OCI-LY1 (cell line): ENCODE measurements around the gene DPP6.

Experiments
- H2AFZ ChIP-seq: fragments of 200-600 bp; sonication (generic), shearing (Covaris generic); 2 replicates; pipeline ENCODE4 v1.6.0; 2014; ENCODE audit warnings: antibody characterized with exemption, mild to moderate bottlenecking, low read length
- H3F3A ChIP-seq: fragments of 200-600 bp; sonication (generic), shearing (Covaris generic); 2 replicates; pipeline ENCODE4 v1.6.0; 2014; ENCODE audit warnings: mild to moderate bottlenecking, antibody characterized with exemption, low read length, moderate library complexity; ENCODE audit not compliant: insufficient read depth
- H3K27ac ChIP-seq: fragments of 200-600 bp; sonication (generic); 2 replicates; pipeline ENCODE4 v1.5.1; 2014; ENCODE audit warnings: low read length, mixed run types, mild to moderate bottlenecking, low read depth; ENCODE audit not compliant: poor library complexity, severe bottlenecking
- H3K27me3 ChIP-seq: fragments of 200-600 bp; sonication (generic); 2 replicates; pipeline ENCODE4 v1.6.0; 2014; ENCODE audit warnings: antibody characterized with exemption, mild to moderate bottlenecking, low read length, moderate library complexity; ENCODE audit not compliant: insufficient read depth
- H3K36me3 ChIP-seq: fragments of 200-600 bp; sonication (generic); 2 replicates; pipeline ENCODE4 v1.6.1; 2014; ENCODE audit warnings: mild to moderate bottlenecking, antibody characterized with exemption, low read length, moderate library complexity, mixed read lengths; ENCODE audit not compliant: insufficient read depth
- H3K4me1 ChIP-seq: fragments of 200-600 bp; sonication (generic); 2 replicates; pipeline ENCODE4 v1.5.1; 2014; ENCODE audit warnings: mild to moderate bottlenecking, low read length, moderate library complexity; ENCODE audit not compliant: insufficient read depth, severe bottlenecking
- H3K4me2 ChIP-seq: fragments of 200-600 bp; sonication (generic), shearing (Covaris generic); 2 replicates; pipeline ENCODE4 v1.6.1; 2014; ENCODE audit warnings: low read length
- H3K4me3 ChIP-seq: fragments of 200-600 bp; sonication (generic); 2 replicates; pipeline ENCODE4 v1.5.1; 2014; ENCODE audit warnings: low read length, low read depth, mild to moderate bottlenecking, mixed read lengths; ENCODE audit not compliant: poor library complexity, severe bottlenecking
- H3K79me2 ChIP-seq: fragments of 200-600 bp; shearing (Covaris generic); 2 replicates; pipeline ENCODE4 v1.6.1; 2016; ENCODE audit warnings: mixed run types, low read length, mixed read lengths; ENCODE audit not compliant: insufficient read depth
- H3K9ac ChIP-seq: fragments of 200-600 bp; sonication (generic), shearing (Covaris generic); 2 replicates; pipeline ENCODE4 v1.6.1; 2014; ENCODE audit warnings: mild to moderate bottlenecking, low read length, mixed read lengths
- H3K9me2 ChIP-seq: fragments of 200-600 bp; sonication (generic), shearing (Covaris generic); 2 replicates; pipeline ENCODE4 v1.6.1; 2014; ENCODE audit warnings: low read depth, mild to moderate bottlenecking, low read length, mixed read lengths
- H3K9me3 ChIP-seq: fragments of 200-600 bp; shearing (Covaris generic); 2 replicates; pipeline ENCODE4 v1.6.1; 2014; ENCODE audit warnings: low read length, mixed read lengths
- H4K20me1 ChIP-seq: fragments of 200-600 bp; sonication (generic), shearing (Covaris generic); 2 replicates; pipeline ENCODE4 v1.6.0; 2016; ENCODE audit warnings: mild to moderate bottlenecking, low read length; ENCODE audit not compliant: insufficient read depth
- EZH2 ChIP-seq: fragments of 200-600 bp; sonication (generic), shearing (Covaris generic); IDR thresholded peaks from 2 replicates; pipeline ENCODE4 v1.8.0; 2017; ENCODE audit warnings: borderline replicate concordance, mixed run types, mild to moderate bottlenecking, antibody characterized with exemption, low read length, moderate library complexity, mixed read lengths
- TF ChIP-seq, protein P1 (sequence below): fragments of 200-600 bp; sonication (generic), shearing (Covaris generic); IDR thresholded peaks from 2 replicates; pipeline ENCODE4 v1.5.1; 2017; ENCODE audit warnings: mild to moderate bottlenecking, antibody characterized with exemption, low read length, moderate library complexity, mixed read lengths

DPP6 gene

DNA sequence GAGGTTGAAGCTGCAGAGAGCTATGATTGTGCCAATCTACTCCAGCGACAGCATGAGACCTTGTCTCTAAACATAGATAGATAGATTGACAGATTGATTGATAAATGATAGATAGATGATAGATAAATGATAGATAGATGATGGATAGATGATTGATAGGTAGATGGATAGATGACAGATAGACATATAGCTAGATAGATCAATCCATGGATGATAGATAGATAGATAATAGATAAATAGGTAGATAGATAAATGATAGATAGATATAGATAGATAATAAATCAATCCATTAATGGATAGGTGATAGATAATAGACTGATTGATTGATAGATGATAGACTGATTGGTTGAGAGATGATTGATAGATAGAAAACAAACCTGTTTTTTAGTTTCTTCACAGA lies 601.1 kb downstream of the DPP6 start:
- no peak overlapping the region for H2AFZ ChIP-seq
- H3K4me3 ChIP-seq, result no peak overlapping the region

DNA sequence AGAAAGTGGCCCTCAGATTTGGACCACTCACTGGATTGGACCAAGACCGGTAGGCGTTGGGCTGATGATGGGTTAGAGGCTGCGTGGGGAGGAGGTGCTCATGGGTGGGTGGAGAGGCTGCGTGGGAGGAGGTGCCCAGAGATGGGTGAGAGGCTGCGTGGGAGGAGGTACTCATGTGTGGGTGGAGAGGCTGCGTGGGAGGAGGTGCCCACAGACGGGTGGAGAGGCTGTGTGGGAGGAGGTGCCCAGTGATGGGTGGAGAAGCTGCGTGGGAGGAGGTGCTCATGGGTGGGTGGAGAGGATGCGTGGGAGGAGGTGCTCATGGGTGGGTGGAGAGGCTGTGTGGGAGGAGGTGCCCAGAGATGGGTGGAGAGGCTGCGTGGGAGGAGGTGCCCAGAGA lies 604.4 kb downstream of the DPP6 start:
- H3K9ac ChIP-seq, result no peak overlapping the region
- H3K4me3 ChIP-seq, result no peak overlapping the region
- no peaks in the 10 kb centered on the region for H3K36me3 ChIP-seq
- H3K9me3 ChIP-seq, result no peaks in the 10 kb centered on the region; the same call in 1 of the 2 replicates
- H3K4me1 ChIP-seq, result no peaks in the 10 kb centered on the region
- no peak overlapping the region for H3K4me2 ChIP-seq
- no peaks in the 10 kb centered on the region for H3K79me2 ChIP-seq
- H3K9me2 ChIP-seq, result no peaks in the 10 kb centered on the region
- TF ChIP-seq, protein P1, sequence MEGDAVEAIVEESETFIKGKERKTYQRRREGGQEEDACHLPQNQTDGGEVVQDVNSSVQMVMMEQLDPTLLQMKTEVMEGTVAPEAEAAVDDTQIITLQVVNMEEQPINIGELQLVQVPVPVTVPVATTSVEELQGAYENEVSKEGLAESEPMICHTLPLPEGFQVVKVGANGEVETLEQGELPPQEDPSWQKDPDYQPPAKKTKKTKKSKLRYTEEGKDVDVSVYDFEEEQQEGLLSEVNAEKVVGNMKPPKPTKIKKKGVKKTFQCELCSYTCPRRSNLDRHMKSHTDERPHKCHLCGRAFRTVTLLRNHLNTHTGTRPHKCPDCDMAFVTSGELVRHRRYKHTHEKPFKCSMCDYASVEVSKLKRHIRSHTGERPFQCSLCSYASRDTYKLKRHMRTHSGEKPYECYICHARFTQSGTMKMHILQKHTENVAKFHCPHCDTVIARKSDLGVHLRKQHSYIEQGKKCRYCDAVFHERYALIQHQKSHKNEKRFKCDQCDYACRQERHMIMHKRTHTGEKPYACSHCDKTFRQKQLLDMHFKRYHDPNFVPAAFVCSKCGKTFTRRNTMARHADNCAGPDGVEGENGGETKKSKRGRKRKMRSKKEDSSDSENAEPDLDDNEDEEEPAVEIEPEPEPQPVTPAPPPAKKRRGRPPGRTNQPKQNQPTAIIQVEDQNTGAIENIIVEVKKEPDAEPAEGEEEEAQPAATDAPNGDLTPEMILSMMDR, result no peak
- no peak for TF ChIP-seq EZH2
- no peaks in the 10 kb centered on the region for H3F3A ChIP-seq
- no peak overlapping the region for H3K27ac ChIP-seq
- H4K20me1 ChIP-seq, result no peaks in the 10 kb centered on the region
- no peaks in the 10 kb centered on the region for H3K27me3 ChIP-seq
- H2AFZ ChIP-seq, result no peak overlapping the region

More for the DNA sequence above, 601.1 kb downstream of the DPP6 start:
- Histone ChIP-seq H3K27me3 (no peaks in the 10 kb centered on the region), H4K20me1 (no peaks in the 10 kb centered on the region), H3K27ac (no peak overlapping the region), H3K36me3 (no peaks in the 10 kb centered on the region), H3F3A (no peaks in the 10 kb centered on the region), H3K79me2 (no peaks in the 10 kb centered on the region), H3K4me1 (no peaks in the 10 kb centered on the region), H3K9me3 (no peaks in the 10 kb centered on the region), H3K9ac (no peak overlapping the region), H3K9me2 (no peaks in the 10 kb centered on the region), H3K4me2 (no peak overlapping the region)
- TF ChIP-seq EZH2, result no peak
- TF ChIP-seq, protein P1, result no peak

DNA sequence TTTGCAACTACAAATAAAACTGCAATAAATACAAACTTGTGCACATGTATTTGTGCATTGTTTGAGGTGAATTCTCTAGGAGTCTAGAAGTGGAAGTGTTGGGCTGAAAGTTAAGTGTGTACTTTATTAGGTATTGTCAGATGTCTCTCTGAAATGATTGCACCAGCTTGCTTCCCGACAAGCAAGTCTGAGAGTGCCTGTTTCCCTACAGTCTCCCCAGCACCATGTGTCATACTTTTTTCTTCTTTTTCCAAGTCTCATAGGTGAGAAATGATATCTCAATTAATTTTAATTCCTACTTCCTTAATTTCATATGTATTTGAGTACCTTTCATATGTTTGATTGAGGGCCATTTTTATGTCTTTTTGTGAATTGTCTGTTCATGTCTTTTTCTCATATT lies 614.6 kb downstream of the DPP6 start:
- no peak overlapping the region for H2AFZ ChIP-seq
- TF ChIP-seq, protein P1, result no peak
- no peak for TF ChIP-seq EZH2
- H3K9ac ChIP-seq, result no peak overlapping the region
- no peaks in the 10 kb centered on the region for H3K27me3 ChIP-seq
- H3K4me2 ChIP-seq, result no peak overlapping the region
- no peaks in the 10 kb centered on the region for H3K79me2 ChIP-seq
- H3K9me3 ChIP-seq, result peaks cover 6% of the 10 kb centered on the region; the same call in 1 of the 2 replicates
- no peaks in the 10 kb centered on the region for H3K4me1 ChIP-seq
- H3K4me3 ChIP-seq, result no peak overlapping the region
- no peaks in the 10 kb centered on the region for H3K36me3 ChIP-seq
- H3K27ac ChIP-seq, result no peak overlapping the region
- no peaks in the 10 kb centered on the region for H3F3A ChIP-seq
- no peaks in the 10 kb centered on the region for H3K9me2 ChIP-seq
- H4K20me1 ChIP-seq, result no peaks in the 10 kb centered on the region
